Osteocyte (in vitro differentiated cells): Measurements from ENCODE around the gene MRFAP1L1. TPM values are rescaled to one million over a fixed set of nuclear protein-coding genes. Genes with fewer than 3 reads are reported as not detected.

ENCODE experiments used
- DNase-seq: peaks from one replicate; pipeline ENCODE4 v3.0.0; 2021; ENCODE audit warnings: mixed read lengths; ENCODE audit not compliant: unreplicated experiment; ENCODE audit errors: extremely low spot score
- H3K27ac Mint-ChIP-seq: one replicate; pipeline ENCODE4 v1.8.0; 2021; ENCODE audit warnings: mild to moderate bottlenecking, mixed read lengths; ENCODE audit not compliant: unreplicated experiment
- H3K27me3 Mint-ChIP-seq: one replicate; pipeline ENCODE4 v1.8.0; 2021; ENCODE audit warnings: mixed read lengths; ENCODE audit not compliant: unreplicated experiment
- H3K36me3 Mint-ChIP-seq: one replicate; pipeline ENCODE4 v1.8.0; 2021; ENCODE audit warnings: mixed read lengths; ENCODE audit not compliant: unreplicated experiment
- H3K4me1 Mint-ChIP-seq: one replicate; pipeline ENCODE4 v1.8.0; 2021; ENCODE audit warnings: mixed read lengths; ENCODE audit not compliant: unreplicated experiment
- H3K4me3 Mint-ChIP-seq: one replicate; pipeline ENCODE4 v1.8.0; 2021; ENCODE audit warnings: mild to moderate bottlenecking, moderate library complexity, mixed read lengths; ENCODE audit not compliant: unreplicated experiment
- H3K9me3 Mint-ChIP-seq: one replicate; pipeline ENCODE4 v1.8.0; 2021; ENCODE audit warnings: mixed read lengths; ENCODE audit not compliant: unreplicated experiment
- CTCF ChIP-seq: fragments of 200-600 bp; sonication (generic); IDR thresholded peaks from 2 replicates; pipeline ENCODE4 v1.5.0; 2021; ENCODE audit warnings: antibody characterized with exemption, mild to moderate bottlenecking, moderate library complexity
- total RNA-seq: library from RNA; stranded (reverse); gene quantifications from 2 replicates; pipeline ENCODE4 v1.2.1, GENCODE V29; 2021

MRFAP1L1 gene
- total RNA-seq, 1 donor from 2014 or later = 58.6 TPM

GRCh38 chr4:6665320-6665654 lies 44.4 kb downstream of the MRFAP1L1 start:
- Mint-ChIP-seq H3K27ac (no peak overlapping the region), H3K4me1 (no peaks in the 10 kb centered on the region), H3K36me3 (no peaks in the 10 kb centered on the region), H3K4me3 (no peak overlapping the region), H3K27me3 (no peaks in the 10 kb centered on the region), H3K9me3 (no peaks in the 10 kb centered on the region)
- TF ChIP-seq CTCF = no peak
- DNase-seq = no peak

- TF ChIP-seq CTCF = no peak
- no peaks in the 10 kb centered on the region for H3K4me1 Mint-ChIP-seq
- H3K4me3 Mint-ChIP-seq = no peak overlapping the region
- DNase-seq = no peak
- no peaks in the 10 kb centered on the region for H3K9me3 Mint-ChIP-seq
- no peaks in the 10 kb centered on the region for H3K27me3 Mint-ChIP-seq
- no peaks in the 10 kb centered on the region for H3K36me3 Mint-ChIP-seq
- no peak overlapping the region for H3K27ac Mint-ChIP-seq
Observed at GRCh38 chr4:6663596-6664393, 45.9 kb downstream of the MRFAP1L1 start.

GRCh38 chr4:6662591-6662990 lies 47.1 kb downstream of the MRFAP1L1 start:
- no peak for DNase-seq
- Mint-ChIP-seq H3K9me3 (no peaks in the 10 kb centered on the region), H3K4me1 (no peaks in the 10 kb centered on the region), H3K36me3 (no peaks in the 10 kb centered on the region), H3K27ac (no peak overlapping the region), H3K27me3 (no peaks in the 10 kb centered on the region), H3K4me3 (no peak overlapping the region)
- no peak for TF ChIP-seq CTCF

DNA sequence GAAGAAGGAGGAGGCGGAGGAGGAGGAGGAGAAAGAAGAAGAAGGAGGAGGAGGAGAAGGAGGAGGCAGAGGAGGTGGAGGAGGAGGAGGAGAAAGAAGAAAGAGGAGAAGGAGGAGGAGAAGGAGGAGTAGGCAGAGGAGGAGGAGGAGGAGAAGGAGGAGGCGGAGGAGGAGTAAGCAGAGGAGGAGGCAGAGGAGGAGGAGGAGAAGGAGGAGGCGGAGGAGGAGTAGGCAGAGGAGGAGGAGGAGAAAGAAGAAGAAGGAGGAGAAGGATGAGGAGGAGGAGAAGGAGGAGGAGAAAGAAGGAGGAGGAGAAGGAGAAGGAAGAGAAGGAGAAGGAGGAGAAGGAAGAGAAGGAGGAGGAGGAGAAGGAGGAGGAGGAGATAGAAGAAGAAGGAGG lies 49.2 kb downstream of the MRFAP1L1 start:
- no peaks in the 10 kb centered on the region for H3K27me3 Mint-ChIP-seq
- H3K9me3 Mint-ChIP-seq = no peaks in the 10 kb centered on the region
- no peak overlapping the region for H3K27ac Mint-ChIP-seq
- no peaks in the 10 kb centered on the region for H3K36me3 Mint-ChIP-seq
- H3K4me3 Mint-ChIP-seq = no peak overlapping the region
- no peaks in the 10 kb centered on the region for H3K4me1 Mint-ChIP-seq
- no peak for TF ChIP-seq CTCF
- DNase-seq = no peak

- no peaks in the 10 kb centered on the region for H3K27me3 Mint-ChIP-seq
- H3K4me3 Mint-ChIP-seq = no peak overlapping the region
- no peak for DNase-seq
- H3K9me3 Mint-ChIP-seq = no peaks in the 10 kb centered on the region
- H3K27ac Mint-ChIP-seq = no peak overlapping the region
- H3K36me3 Mint-ChIP-seq = no peaks in the 10 kb centered on the region
- no peaks in the 10 kb centered on the region for H3K4me1 Mint-ChIP-seq
- no peak for TF ChIP-seq CTCF
Observed at GRCh38 chr4:6659897-6660296, 49.8 kb downstream of the MRFAP1L1 start.
